GM18858 (cell line): ENCODE results near the gene LASP1NB.
"Not testable (repeated sequence)": the region's sequence is repeated elsewhere in the genome, so short reads cannot be mapped to it uniquely, and the experiment has no call there.

Experiments used
- ATAC-seq: cut with Tn5 transposase; IDR thresholded peaks from one replicate; pipeline ENCODE4 v1.9.1; 2021; ENCODE audit not compliant: unreplicated experiment

The LASP1NB gene

GRCh38 chr17:38959508-38959907 lies 34.1 kb downstream of the LASP1NB start:
- no peak for ATAC-seq

- ATAC-seq, result no peak
Observed at GRCh38 chr17:38960402-38960801, 35.0 kb downstream of the LASP1NB start.

DNA sequence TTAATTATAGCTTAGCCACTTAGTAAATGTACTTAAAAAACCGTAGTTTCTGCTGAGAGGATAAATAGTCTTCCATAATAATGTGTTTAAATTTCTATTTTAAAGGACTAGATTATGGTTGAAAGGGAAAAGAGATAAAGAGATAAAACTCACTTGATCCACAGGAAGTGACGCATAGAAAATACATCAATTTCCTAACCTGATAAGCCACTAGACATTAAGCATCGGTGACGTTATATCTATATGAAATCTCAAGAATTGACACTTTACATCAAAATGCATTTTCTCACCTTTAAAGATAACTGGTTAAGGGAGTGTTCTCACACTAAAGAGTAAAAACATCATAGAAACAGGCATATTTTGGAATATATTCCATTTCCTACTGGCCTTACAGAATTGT lies 36.0 kb downstream of the LASP1NB start:
- no peak for ATAC-seq

DNA sequence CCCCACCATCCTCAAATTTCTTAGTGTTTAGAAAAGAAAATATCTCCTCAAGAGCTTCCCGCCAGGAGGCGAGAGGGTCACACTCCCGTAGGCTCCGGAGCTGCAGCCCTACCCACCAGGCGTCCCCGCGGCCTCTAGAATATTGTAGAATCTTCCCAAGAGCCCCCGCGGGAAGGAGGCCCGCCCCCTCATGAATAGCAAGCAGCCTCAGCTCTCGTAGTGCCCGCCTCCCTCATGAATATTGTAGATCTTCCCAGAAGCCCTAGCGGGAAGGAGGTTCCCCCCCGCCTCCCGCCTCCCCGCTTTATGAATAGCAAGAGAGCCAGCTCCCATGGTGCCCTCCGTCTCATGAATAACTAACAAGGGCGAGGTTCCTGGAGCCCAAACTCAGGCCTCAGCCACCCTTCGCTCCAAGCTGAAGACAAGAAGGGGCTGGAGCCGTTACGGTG lies 41.9 kb downstream of the LASP1NB start, which contains the start of gene FBXO47:
Gene FBXO47 (minus strand): TSS at position 114 of the 449 bp plus-strand sequence. CDS start 4,378 bp downstream, outside the sequence.
- ATAC-seq, result no peak

- no peak for ATAC-seq
Observed at GRCh38 chr17:38969281-38969680, 43.9 kb downstream of the LASP1NB start.

DNA sequence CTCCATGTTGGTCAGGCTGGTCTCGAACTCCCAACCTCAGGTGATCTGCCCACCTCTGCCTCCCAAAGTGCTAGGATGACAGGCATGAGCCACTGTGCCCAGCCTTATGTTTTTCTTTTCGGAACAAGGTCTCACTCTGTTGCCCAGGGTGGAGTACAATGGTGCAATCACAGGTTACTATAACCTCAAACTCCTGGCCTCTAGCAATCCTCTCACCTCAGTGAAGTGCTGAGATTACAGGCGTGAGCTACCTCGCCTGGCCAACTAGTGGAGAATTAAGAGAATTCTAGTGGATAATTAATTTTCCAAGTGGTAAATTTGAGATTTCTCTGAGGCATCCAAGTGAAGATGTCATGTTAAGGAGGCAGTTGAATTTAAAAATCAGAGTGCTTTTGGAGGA lies 44.7 kb downstream of the LASP1NB start:
- ATAC-seq, result no peak

GRCh38 chr17:38970804-38971203 lies 45.4 kb downstream of the LASP1NB start:
- no peak for ATAC-seq

DNA sequence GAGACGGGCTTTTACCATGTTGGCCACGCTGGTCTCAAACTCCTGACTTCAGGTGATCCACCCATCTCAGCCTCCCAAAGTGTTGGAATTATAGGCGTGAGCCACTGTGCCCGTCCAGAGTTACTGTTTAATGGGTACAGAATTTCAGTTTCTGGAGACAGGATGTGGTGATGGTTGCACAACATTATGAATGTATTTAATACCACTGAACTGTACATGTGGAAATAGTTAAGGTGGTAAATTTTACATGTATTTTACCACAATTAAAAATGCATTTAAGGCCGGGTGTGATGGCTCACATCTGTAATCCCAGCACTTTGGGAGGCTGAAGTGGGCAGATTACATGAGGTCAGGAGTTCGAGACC lies 50.8 kb downstream of the LASP1NB start:
- not testable (repeated sequence) for ATAC-seq

GRCh38 chr17:38978180-38978579 lies 52.8 kb downstream of the LASP1NB start:
- ATAC-seq, result no peak
